ENCODE results near the gene ABCC8.

DNA sequence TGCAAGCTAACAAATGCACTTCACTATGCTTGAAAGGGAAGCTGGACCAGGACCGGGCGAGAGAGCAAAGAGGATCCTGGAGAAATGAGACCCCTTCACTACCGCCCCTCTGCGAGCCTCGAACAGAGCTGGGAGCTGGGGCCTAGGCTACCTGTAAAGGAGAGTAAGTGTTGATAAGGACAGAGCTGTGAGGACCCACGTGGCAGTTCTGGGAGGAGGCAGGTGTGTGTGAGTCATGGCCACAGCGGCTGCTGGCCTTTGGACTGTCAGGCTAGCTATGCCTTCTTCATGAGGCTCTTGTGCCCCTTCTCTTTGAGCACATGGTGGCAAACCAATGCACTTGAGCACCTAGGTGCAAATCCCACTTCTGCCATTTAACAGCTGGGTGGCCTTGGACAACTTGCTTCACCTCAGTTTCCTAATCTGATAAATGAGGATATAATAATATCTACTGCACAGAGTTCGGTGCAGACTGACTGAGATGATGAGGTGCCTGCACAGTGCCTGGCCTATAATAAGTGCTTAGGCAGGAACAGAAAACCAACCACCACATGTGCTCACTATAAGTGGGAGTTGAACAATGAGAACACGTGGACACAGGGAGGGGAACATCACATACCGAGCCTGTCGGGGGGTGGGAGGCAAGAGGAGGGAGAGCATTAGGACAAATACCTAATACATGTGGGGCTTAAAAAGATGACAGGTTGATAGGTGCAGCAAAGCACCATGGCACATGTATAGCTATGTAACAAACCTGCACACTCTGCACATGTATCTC, 52.9 kb downstream of the ABCC8 start:
- TF ChIP-seq, protein P1, sequence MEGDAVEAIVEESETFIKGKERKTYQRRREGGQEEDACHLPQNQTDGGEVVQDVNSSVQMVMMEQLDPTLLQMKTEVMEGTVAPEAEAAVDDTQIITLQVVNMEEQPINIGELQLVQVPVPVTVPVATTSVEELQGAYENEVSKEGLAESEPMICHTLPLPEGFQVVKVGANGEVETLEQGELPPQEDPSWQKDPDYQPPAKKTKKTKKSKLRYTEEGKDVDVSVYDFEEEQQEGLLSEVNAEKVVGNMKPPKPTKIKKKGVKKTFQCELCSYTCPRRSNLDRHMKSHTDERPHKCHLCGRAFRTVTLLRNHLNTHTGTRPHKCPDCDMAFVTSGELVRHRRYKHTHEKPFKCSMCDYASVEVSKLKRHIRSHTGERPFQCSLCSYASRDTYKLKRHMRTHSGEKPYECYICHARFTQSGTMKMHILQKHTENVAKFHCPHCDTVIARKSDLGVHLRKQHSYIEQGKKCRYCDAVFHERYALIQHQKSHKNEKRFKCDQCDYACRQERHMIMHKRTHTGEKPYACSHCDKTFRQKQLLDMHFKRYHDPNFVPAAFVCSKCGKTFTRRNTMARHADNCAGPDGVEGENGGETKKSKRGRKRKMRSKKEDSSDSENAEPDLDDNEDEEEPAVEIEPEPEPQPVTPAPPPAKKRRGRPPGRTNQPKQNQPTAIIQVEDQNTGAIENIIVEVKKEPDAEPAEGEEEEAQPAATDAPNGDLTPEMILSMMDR (IDR thresholded peaks at IDR 0.05) = no peak
- no peak for TF ChIP-seq MYC (IDR thresholded peaks at IDR 0.05; ENCODE audit: borderline replicate concordance, low read length)
- no peak for TF ChIP-seq POLR2A (IDR thresholded peaks at IDR 0.05; ENCODE audit: low read length)
- TF ChIP-seq NFE2L2 (conservative IDR thresholded peaks at IDR 0.05; ENCODE audit: low read length) = no peak
- TF ChIP-seq HDAC2 (IDR thresholded peaks at IDR 0.05) = no peak
- no peak for TF ChIP-seq JUN (IDR thresholded peaks at IDR 0.05)
- TF ChIP-seq, protein P2, sequence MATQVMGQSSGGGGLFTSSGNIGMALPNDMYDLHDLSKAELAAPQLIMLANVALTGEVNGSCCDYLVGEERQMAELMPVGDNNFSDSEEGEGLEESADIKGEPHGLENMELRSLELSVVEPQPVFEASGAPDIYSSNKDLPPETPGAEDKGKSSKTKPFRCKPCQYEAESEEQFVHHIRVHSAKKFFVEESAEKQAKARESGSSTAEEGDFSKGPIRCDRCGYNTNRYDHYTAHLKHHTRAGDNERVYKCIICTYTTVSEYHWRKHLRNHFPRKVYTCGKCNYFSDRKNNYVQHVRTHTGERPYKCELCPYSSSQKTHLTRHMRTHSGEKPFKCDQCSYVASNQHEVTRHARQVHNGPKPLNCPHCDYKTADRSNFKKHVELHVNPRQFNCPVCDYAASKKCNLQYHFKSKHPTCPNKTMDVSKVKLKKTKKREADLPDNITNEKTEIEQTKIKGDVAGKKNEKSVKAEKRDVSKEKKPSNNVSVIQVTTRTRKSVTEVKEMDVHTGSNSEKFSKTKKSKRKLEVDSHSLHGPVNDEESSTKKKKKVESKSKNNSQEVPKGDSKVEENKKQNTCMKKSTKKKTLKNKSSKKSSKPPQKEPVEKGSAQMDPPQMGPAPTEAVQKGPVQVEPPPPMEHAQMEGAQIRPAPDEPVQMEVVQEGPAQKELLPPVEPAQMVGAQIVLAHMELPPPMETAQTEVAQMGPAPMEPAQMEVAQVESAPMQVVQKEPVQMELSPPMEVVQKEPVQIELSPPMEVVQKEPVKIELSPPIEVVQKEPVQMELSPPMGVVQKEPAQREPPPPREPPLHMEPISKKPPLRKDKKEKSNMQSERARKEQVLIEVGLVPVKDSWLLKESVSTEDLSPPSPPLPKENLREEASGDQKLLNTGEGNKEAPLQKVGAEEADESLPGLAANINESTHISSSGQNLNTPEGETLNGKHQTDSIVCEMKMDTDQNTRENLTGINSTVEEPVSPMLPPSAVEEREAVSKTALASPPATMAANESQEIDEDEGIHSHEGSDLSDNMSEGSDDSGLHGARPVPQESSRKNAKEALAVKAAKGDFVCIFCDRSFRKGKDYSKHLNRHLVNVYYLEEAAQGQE (IDR thresholded peaks at IDR 0.05) = no peak
- TF ChIP-seq, protein P3, sequence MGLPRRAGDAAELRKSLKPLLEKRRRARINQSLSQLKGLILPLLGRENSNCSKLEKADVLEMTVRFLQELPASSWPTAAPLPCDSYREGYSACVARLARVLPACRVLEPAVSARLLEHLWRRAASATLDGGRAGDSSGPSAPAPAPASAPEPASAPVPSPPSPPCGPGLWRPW (IDR thresholded peaks at IDR 0.05) = no peak
- TF ChIP-seq, protein P4, sequence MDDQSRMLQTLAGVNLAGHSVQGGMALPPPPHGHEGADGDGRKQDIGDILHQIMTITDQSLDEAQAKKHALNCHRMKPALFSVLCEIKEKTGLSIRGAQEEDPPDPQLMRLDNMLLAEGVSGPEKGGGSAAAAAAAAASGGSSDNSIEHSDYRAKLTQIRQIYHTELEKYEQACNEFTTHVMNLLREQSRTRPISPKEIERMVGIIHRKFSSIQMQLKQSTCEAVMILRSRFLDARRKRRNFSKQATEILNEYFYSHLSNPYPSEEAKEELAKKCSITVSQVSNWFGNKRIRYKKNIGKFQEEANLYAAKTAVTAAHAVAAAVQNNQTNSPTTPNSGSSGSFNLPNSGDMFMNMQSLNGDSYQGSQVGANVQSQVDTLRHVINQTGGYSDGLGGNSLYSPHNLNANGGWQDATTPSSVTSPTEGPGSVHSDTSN (IDR thresholded peaks at IDR 0.05) = no peak
- TF ChIP-seq RAD21 (conservative IDR thresholded peaks at IDR 0.05 in 1 of 2, IDR thresholded peaks at IDR 0.05 in 1 of 2) = no peak
- TF ChIP-seq, protein P5, sequence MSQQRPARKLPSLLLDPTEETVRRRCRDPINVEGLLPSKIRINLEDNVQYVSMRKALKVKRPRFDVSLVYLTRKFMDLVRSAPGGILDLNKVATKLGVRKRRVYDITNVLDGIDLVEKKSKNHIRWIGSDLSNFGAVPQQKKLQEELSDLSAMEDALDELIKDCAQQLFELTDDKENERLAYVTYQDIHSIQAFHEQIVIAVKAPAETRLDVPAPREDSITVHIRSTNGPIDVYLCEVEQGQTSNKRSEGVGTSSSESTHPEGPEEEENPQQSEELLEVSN (IDR thresholded peaks at IDR 0.05; ENCODE audit: borderline replicate concordance, low read depth) = no peak

Data from A549 (cell line).